ENCODE results near the gene UTP25.

- no peak for TF ChIP-seq CTCF (IDR thresholded peaks at IDR 0.05)
- no peak for TF ChIP-seq ZFX (IDR thresholded peaks at IDR 0.05; ENCODE audit: borderline replicate concordance)
Observed at GRCh38 chr1:209835782-209836298, 8.1 kb downstream of the UTP25 start.

Measured in 22Rv1 (cell line).